Natural killer cell (primary cell): ENCODE results near the gene ADAMTS20. TPM values are rescaled to one million over a fixed set of nuclear protein-coding genes. Genes with fewer than 3 reads are reported as not detected.

Source experiments
- ATAC-seq, 3 donors: fragments of 150-1000 bp in 2 of 3; fragments of 200-7000 bp in 1 of 3; cut with Tn5 transposase; 1 replicate in 1 of 3; 2 replicates in 2 of 3; pipeline ENCODE4 v1.10.0; 2021; ENCODE audit warnings: mild to moderate bottlenecking in 2 of 3, moderate library complexity in 2 of 3
- DNase-seq, 2 donors: peaks; one replicate each; pipeline versions ENCODE4 v3.0.0 to v3.0.0-alpha.2; 2013 to 2021; ENCODE audit warnings: mixed read lengths in 1 of 2
- H3K27ac ChIP-seq: one replicate; pipeline ENCODE4 v1.5.1; 2013; ENCODE audit warnings: mild to moderate bottlenecking, low read length
- H3K27me3 ChIP-seq: one replicate; pipeline ENCODE4 v1.6.1; 2013; ENCODE audit warnings: low read length; ENCODE audit not compliant: control insufficient read depth, insufficient read depth
- H3K36me3 ChIP-seq: one replicate; pipeline ENCODE4 v1.6.1; 2013; ENCODE audit warnings: low read length; ENCODE audit not compliant: control insufficient read depth, insufficient read depth
- H3K4me1 ChIP-seq: one replicate; pipeline ENCODE4 v1.6.1; 2013; ENCODE audit warnings: low read length; ENCODE audit not compliant: control insufficient read depth, insufficient read depth
- H3K4me3 ChIP-seq: one replicate; pipeline ENCODE4 v1.5.1; 2013; ENCODE audit warnings: low read length
- H3K9me3 ChIP-seq: one replicate; pipeline ENCODE4 v1.6.1; 2013; ENCODE audit warnings: low read length; ENCODE audit not compliant: control insufficient read depth, insufficient read depth
- H3K27ac Mint-ChIP-seq, 2 donors: one replicate each; pipeline ENCODE4 v1.8.0; 2022; ENCODE audit warnings: mild to moderate bottlenecking in 2 of 2, mixed read lengths in 2 of 2, moderate library complexity in 1 of 2
- H3K27me3 Mint-ChIP-seq, 2 donors: one replicate each; pipeline ENCODE4 v1.8.0; 2022; ENCODE audit warnings: low read depth in 2 of 2, mixed read lengths in 2 of 2
- H3K36me3 Mint-ChIP-seq: one replicate; pipeline ENCODE4 v1.8.0; 2022; ENCODE audit warnings: mixed read lengths
- H3K4me1 Mint-ChIP-seq, 2 donors: one replicate each; pipeline ENCODE4 v1.8.0; 2022; ENCODE audit warnings: mixed read lengths in 2 of 2
- H3K4me3 Mint-ChIP-seq: one replicate; pipeline ENCODE4 v1.8.0; 2022; ENCODE audit warnings: mild to moderate bottlenecking, moderate library complexity, mixed read lengths
- H3K9me3 Mint-ChIP-seq, 2 donors: one replicate each; pipeline ENCODE4 v1.8.0; 2022; ENCODE audit warnings: mixed read lengths in 2 of 2
- CTCF ChIP-seq: fragments of 200-600 bp; IDR thresholded peaks from one replicate; pipeline ENCODE4 v1.8.0; 2022; ENCODE audit warnings: antibody characterized with exemption
- WGBS: methylation state at CpG from one replicate; pipeline ENCODE4 v1.1.7; 2013; ENCODE audit warnings: missing lambda C conversion rate; ENCODE audit not compliant: insufficient coverage; 5-methylcytosine and 5-hydroxymethylcytosine counted together
- intact Hi-C: fragments of 100-400 bp; cut with micrococcal nuclease; formaldehyde crosslinking; loops from one replicate; pipeline ENCODE4 v1.14.2; 2022
- total RNA-seq, 4 donors: library from RNA; stranded (reverse); fragments of 120-200 nt in 1 of 4; gene quantifications; one replicate each; pipeline versions ENCODE4 v1.2.3 to v1.2.4, GENCODE V29; 2013 to 2022

ADAMTS20 gene
- total RNA-seq, 3 donors from 2014 or later (not counting 1 experiment from before 2014, with no cell fraction given): not detected

- no peak for TF ChIP-seq CTCF
- no peaks in the 10 kb centered on the region for H3K4me1 ChIP-seq
- no peaks in the 10 kb centered on the region for H3K27me3 ChIP-seq
- 74% methylated on average over 4 of the region's 5 CpGs for WGBS
- Mint-ChIP-seq H3K9me3 (peaks cover 5 to 11% of the 10 kb centered on the region in 2 donors), H3K27ac (no peak overlapping the region), H3K4me3 (no peak overlapping the region), H3K27me3 (no peaks in the 10 kb centered on the region), H3K4me1 (no peaks in the 10 kb centered on the region), H3K36me3 (no peaks in the 10 kb centered on the region)
- no peaks in the 10 kb centered on the region for H3K36me3 ChIP-seq
- no peak overlapping the region for H3K27ac ChIP-seq
- DNase-seq (no peak), ATAC-seq (no peak)
- no peaks in the 10 kb centered on the region for H3K9me3 ChIP-seq
- intact Hi-C loops: no loop called here
- no peak overlapping the region for H3K4me3 ChIP-seq
Observed at GRCh38 chr12:43396671-43397070, 155.3 kb downstream of the ADAMTS20 start.

- no peaks in the 10 kb centered on the region for H3K27me3 Mint-ChIP-seq
- intact Hi-C loops: no loop called here
- no peak for ATAC-seq
- DNase-seq: no peak
- no CpG with 5 or more reads among the region's 2 CpGs for WGBS
- Histone ChIP-seq H3K36me3 (no peaks in the 10 kb centered on the region), H3K4me3 (no peak overlapping the region), H3K27ac (no peak overlapping the region), H3K9me3 (peaks cover 8% of the 10 kb centered on the region), H3K27me3 (no peaks in the 10 kb centered on the region), H3K4me1 (no peaks in the 10 kb centered on the region)
- no peak overlapping the region for H3K27ac Mint-ChIP-seq
- peaks cover 8 to 11% of the 10 kb centered on the region in 2 donors for H3K9me3 Mint-ChIP-seq
- no peak overlapping the region for H3K4me3 Mint-ChIP-seq
- peaks cover 10% of the 10 kb centered on the region for H3K36me3 Mint-ChIP-seq
- no peaks in the 10 kb centered on the region for H3K4me1 Mint-ChIP-seq
- no peak for TF ChIP-seq CTCF
Observed at GRCh38 chr12:43392116-43392515, 159.9 kb downstream of the ADAMTS20 start.

- Mint-ChIP-seq H3K9me3 (peaks cover 15 to 32% of the 10 kb centered on the region in 2 donors), H3K27me3 (no peaks in the 10 kb centered on the region)
- ATAC-seq: no peak
Observed at GRCh38 chr12:43381879-43382278, 170.1 kb downstream of the ADAMTS20 start.

More at GRCh38 chr12:43381879-43382278, 170.1 kb downstream of the ADAMTS20 start:
- DNase-seq: no peak
- intact Hi-C loops: no loop called here
- Histone ChIP-seq H3K9me3 (peaks cover 3% of the 10 kb centered on the region), H3K27ac (no peak overlapping the region), H3K27me3 (no peaks in the 10 kb centered on the region), H3K36me3 (no peaks in the 10 kb centered on the region), H3K4me1 (no peaks in the 10 kb centered on the region), H3K4me3 (no peak overlapping the region)
- WGBS: no CpG with 5 or more reads among the region's 1 CpG
- no peak for TF ChIP-seq CTCF
- Mint-ChIP-seq H3K27ac (no peak overlapping the region), H3K4me3 (no peak overlapping the region), H3K36me3 (no peaks in the 10 kb centered on the region), H3K4me1 (no peaks in the 10 kb centered on the region)
